GM03348 (cell line): ENCODE measurements around the gene GLI1.
"Not testable (repeated sequence)": the region's sequence is repeated elsewhere in the genome, so short reads cannot be mapped to it uniquely, and the experiment has no call there.

ENCODE experiments used
- DNase-seq: peaks from one replicate; pipeline ENCODE4 v3.0.0; 2012; ENCODE audit warnings: low spot score

GLI1 gene

DNA sequence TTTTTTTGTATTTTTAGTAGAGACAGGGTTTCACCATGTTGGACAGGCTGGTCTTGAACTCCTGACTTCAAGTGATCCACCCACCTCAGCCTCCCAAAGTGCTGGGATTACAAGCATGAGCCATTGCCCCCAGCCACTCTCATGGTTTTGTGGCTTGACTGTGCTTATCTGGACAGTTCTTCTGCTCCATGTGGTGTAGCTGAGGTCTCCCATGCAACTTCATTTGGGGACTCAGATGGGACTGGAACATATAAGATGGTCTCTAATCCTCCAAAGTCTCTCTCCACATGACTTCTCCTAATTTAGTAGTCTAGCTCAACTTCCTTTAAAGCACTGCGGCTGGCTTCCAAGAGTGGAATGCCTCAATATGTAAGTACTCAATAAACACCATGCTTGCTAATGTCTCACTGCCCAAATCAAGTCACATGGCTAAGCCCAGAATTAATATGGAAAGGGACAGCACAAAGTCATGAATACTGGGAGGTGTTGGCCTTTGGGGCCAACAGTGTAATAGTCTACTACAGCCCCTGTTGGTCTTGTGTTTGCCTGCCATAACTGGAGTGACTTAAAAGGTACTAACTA lies 17.6 kb upstream of the GLI1 start:
- no peak for DNase-seq

DNA sequence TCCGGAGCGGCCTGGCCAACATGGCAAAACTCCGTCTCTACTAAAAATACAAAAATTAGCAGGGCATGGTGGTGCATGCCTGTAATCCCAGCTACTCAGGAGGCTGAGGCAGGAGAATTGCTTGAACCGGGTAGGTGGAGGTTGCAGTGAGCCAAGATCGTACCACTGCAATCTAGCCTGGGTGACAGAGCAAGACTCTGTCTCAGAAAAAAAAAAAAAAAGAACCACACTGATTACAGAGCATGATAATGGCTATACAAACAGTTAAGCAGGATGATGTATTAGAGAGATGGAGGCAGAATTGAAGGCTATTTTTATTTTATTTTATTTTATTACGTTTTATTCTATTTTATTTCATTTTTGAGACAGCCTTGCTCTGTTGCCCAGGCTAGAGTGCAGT lies 15.2 kb upstream of the GLI1 start:
- not testable (repeated sequence) for DNase-seq

- DNase-seq = no peak
Measured at GRCh38 chr12:57444744-57445143, 14.8 kb upstream of the GLI1 start.

DNA sequence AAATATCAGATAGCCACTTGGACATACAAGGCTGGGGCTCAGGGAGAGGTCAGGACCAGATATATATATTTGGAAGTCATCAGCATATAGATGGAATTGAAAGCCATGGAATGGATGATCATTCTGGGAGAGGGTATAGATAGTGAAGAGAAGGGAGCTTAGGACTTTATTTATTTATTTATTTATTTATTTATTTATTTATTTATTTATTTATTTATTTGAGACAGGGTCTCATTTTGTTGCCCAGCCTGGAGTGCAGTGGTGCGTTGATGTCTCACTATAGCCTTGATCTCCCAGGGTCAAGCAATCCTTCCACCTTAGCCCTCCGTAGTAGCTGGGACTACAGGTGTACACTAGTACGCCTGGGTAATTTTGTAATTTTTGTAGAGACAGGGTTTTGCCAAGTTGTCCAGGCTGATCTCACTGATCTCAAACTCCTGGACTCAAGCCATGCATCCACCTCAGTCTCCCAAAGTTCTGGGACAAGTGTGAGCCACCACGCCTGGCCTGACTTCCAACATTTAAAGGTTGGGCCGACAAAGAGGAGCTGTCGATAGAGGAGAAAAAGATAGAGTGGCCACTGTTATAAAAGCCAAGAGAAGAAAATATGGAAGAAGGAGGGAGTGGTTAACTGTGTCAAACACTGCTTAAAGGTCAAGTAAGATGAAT lies 13.2 kb upstream of the GLI1 start:
- DNase-seq = no peak

GRCh38 chr12:57448669-57449068 lies 10.9 kb upstream of the GLI1 start:
- DNase-seq = no peak

DNA sequence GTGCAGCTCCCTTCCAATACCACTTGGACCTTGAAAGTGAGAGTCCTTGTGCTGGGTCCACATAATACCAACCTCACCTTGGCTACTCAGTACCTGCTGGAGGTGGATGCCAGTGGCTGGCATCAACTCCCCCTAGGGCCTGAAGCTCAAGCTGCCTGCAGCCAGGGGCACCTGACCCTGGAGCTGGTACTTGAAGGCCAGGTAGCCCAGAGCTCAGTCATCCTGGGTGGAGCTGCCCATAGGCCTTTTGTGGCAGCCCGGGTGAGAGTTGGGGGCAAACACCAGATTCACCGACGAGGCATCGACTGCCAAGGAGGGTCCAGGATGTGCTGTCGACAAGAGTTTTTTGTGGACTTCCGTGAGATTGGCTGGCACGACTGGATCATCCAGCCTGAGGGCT lies 10.2 kb upstream of the GLI1 start:
- DNase-seq = no peak

GRCh38 chr12:57450057-57450456 lies 9.5 kb upstream of the GLI1 start:
- no peak for DNase-seq

GRCh38 chr12:57451233-57451778 lies 8.3 kb upstream of the GLI1 start:
- DNase-seq = peak; percentile 29

- peak; percentile 78 for DNase-seq
Measured at GRCh38 chr12:57452181-57452936, 7.2 kb upstream of the GLI1 start.

GRCh38 chr12:57452937-57453509 lies 6.6 kb upstream of the GLI1 start:
- DNase-seq = peak; percentile 83

- DNase-seq = no peak
Measured at GRCh38 chr12:57454213-57454565, 5.4 kb upstream of the GLI1 start.

DNA sequence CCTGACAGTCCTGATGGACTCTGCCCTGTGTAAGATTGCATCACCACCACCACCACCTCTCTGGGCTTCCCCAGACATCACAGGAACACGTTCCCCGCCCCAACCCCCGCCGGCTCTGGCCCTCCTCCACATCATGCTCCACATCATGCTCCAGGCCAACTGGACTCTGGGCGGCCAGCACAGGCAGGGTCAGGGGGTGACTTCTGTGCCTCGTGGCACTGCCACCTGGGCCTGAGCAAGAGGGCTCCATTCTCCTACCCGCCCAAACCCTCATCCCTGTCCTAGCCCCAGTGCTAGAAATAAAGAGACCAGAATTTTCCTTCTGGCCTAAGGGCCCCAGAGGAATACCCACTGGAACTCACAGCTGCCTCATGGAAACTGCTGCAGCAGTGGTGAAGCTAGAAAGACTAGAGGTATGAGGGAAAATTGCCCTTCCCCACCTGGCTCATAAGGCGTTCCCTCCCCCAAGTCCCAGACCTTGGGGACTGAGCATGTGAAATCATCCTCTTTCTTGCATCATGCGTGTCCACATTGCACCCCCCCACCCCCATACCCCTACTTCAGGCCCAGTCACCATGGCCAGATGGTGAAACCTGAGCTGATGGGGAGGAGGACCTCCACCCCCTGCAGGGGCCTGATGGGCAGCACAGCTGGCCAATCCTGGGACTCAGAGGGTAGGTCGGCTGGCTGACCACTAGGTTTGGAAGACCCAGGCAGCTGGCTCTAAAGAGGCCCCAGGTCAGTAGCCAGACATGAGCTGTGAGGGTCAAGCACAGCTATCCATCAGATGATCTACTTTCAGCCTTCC lies 4.8 kb upstream of the GLI1 start, which contains the start of gene INHBE:
Gene INHBE, plus strand, starts transcription at position 742 of the 808 bp plus-strand sequence. CDS start 230 bp downstream, outside the sequence.
- peak; percentile 86 for DNase-seq

GRCh38 chr12:57455374-57456144 lies 4.0 kb upstream of the GLI1 start:
- no peak for DNase-seq

DNA sequence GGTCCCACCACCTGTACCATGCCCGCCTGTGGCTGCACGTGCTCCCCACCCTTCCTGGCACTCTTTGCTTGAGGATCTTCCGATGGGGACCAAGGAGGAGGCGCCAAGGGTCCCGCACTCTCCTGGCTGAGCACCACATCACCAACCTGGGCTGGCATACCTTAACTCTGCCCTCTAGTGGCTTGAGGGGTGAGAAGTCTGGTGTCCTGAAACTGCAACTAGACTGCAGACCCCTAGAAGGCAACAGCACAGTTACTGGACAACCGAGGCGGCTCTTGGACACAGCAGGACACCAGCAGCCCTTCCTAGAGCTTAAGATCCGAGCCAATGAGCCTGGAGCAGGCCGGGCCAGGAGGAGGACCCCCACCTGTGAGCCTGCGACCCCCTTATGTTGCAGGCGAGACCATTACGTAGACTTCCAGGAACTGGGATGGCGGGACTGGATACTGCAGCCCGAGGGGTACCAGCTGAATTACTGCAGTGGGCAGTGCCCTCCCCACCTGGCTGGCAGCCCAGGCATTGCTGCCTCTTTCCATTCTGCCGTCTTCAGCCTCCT lies 3.4 kb upstream of the GLI1 start:
- peak; percentile 42 for DNase-seq

DNA sequence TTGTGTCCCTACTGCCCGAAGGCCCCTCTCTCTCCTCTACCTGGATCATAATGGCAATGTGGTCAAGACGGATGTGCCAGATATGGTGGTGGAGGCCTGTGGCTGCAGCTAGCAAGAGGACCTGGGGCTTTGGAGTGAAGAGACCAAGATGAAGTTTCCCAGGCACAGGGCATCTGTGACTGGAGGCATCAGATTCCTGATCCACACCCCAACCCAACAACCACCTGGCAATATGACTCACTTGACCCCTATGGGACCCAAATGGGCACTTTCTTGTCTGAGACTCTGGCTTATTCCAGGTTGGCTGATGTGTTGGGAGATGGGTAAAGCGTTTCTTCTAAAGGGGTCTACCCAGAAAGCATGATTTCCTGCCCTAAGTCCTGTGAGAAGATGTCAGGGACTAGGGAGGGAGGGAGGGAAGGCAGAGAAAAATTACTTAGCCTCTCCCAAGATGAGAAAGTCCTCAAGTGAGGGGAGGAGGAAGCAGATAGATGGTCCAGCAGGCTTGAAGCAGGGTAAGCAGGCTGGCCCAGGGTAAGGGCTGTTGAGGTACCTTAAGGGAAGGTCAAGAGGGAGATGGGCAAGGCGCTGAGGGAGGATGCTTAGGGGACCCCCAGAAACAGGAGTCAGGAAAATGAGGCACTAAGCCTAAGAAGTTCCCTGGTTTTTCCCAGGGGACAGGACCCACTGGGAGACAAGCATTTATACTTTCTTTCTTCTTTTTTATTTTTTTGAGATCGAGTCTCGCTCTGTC lies 2.7 kb upstream of the GLI1 start:
- DNase-seq = no peak

- no peak for DNase-seq
Measured at GRCh38 chr12:57458665-57459054, 925 bp upstream of the GLI1 start.

DNA sequence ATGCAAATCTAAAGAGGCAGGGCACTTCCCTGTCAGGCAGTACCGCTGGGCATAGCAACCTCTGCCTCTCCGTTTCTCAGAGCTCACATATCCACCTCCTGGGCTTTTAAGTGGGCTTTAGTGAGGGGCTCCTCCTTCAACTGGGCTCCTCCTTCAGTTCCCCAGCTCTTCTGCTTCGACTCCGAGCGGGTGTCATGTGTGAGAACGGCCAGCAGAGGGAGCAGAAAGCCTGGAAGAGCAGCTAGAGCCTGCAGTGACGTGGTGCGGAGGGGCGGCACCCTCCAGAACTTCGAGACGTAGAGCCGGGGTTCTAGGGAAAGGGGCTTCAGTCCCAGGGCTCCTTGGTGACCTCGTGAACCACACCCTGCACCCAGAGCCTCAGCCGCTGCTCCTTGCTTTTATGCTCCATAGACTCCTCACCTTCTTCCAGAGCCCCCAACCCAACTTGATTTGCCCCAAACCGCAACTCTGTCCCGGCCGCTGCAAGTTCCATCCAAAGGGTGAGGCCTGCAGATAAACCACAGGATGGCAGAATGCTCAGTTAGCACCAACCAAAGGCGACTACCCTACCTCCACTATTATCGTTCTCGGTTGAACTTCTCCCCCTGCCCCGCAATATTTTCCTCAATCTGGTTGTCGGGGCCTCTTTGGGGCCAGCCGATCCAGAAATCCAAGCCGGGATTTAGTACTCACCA lies 383 bp upstream of the GLI1 start:
- peak; percentile 91 for DNase-seq

GRCh38 chr12:57460468-57460784 lies 841 bp downstream of the GLI1 start:
- no peak for DNase-seq

DNA sequence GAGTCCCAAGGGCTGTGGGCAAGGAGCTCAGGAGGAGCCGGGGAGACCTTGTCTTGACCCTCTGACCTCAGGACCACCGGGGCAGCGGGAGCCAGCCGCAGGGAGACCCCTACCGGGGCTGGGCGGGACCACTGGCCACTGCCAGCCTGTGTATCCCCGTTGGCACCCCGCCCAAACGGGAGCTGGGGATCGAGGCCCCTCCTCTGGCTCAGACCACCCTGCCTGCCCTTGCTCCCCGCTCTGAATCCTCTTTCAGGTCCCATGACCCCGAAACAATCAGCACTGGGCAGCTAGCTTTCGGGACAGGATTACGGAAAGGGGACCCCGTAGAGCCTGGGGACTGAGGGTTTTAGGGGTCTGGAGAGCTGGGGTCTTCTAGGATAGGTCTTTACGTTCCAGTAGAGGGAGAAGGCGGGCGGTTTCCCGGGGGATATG lies 1.3 kb downstream of the GLI1 start:
- DNase-seq = no peak
